Ishikawa (cell line): ENCODE results near the gene ENTREP3.

Experiments used
- CEBPB ChIP-seq: IDR thresholded peaks from 2 replicates; pipeline ENCODE4 v1.6.1; 2012
- CREB1 ChIP-seq: IDR thresholded peaks from 2 replicates; pipeline ENCODE4 v1.6.1; 2012; ENCODE audit warnings: low read depth
- EGR1 ChIP-seq: IDR thresholded peaks from 2 replicates; pipeline ENCODE4 v1.6.1; 2012
- EP300 ChIP-seq: IDR thresholded peaks from 2 replicates; pipeline ENCODE4 v1.6.1; 2012; ENCODE audit warnings: borderline replicate concordance
- FOXM1 ChIP-seq: IDR thresholded peaks from 2 replicates; pipeline ENCODE4 v1.6.1; 2012; ENCODE audit warnings: low read depth, borderline replicate concordance
- MAX ChIP-seq: IDR thresholded peaks from 2 replicates; pipeline ENCODE4 v1.6.1; 2012
- NFIC ChIP-seq: IDR thresholded peaks from 2 replicates; pipeline ENCODE4 v1.6.1; 2012
- RAD21 ChIP-seq: IDR thresholded peaks from 2 replicates; pipeline ENCODE4 v1.6.1; 2012; ENCODE audit warnings: low read depth
- REST ChIP-seq: IDR thresholded peaks from 2 replicates; pipeline ENCODE4 v1.6.1; 2012; ENCODE audit warnings: low read depth, mild to moderate bottlenecking
- TAF1 ChIP-seq: IDR thresholded peaks from 2 replicates; pipeline ENCODE4 v1.6.1; 2012; ENCODE audit warnings: low read depth, mild to moderate bottlenecking
- TCF12 ChIP-seq: IDR thresholded peaks from 2 replicates; pipeline ENCODE4 v1.6.1; 2012; ENCODE audit warnings: low read depth
- TEAD4 ChIP-seq: IDR thresholded peaks from 2 replicates; pipeline ENCODE4 v1.6.1; 2012
- USF1 ChIP-seq: IDR thresholded peaks from 2 replicates; pipeline ENCODE4 v1.6.1; 2012
- YY1 ChIP-seq: IDR thresholded peaks from 2 replicates; pipeline ENCODE4 v1.6.1; 2012; ENCODE audit warnings: low read depth
- ZBTB7A ChIP-seq: IDR thresholded peaks from 2 replicates; pipeline ENCODE4 v1.6.1; 2012; ENCODE audit warnings: low read depth

ENTREP3 gene

GRCh38 chr1:155255243-155256007 is at the start of gene ENTREP3:
ENTREP3 (minus strand) TSS chr1:155255483; CDS start chr1:155254877, 606 bp downstream.
- no peak for TF ChIP-seq EGR1
- no peak for TF ChIP-seq REST
- TF ChIP-seq TCF12 = peak; percentile 43; the same call in 1 of the 2 replicates
- no peak for TF ChIP-seq CEBPB
- TF ChIP-seq TAF1 = peak; percentile 82
- no peak for TF ChIP-seq RAD21
- no peak for TF ChIP-seq FOXM1
- peak; percentile 87 for TF ChIP-seq YY1
- TF ChIP-seq TEAD4 = peak; percentile 49
- peak; percentile 42 for TF ChIP-seq NFIC
- peak; percentile 9; the same call in 1 of the 2 replicates for TF ChIP-seq CREB1
- no peak for TF ChIP-seq USF1
- peak; percentile 80 for TF ChIP-seq MAX
- TF ChIP-seq EP300 = no peak
- TF ChIP-seq ZBTB7A = peak; percentile 75; the same call in 1 of the 2 replicates

- no peak for TF ChIP-seq ZBTB7A
These were observed 49.3 kb upstream of the ENTREP3 start for GRCh38 chr1:155304558-155305063.

- no peak for TF ChIP-seq MAX
- no peak for TF ChIP-seq NFIC
- TF ChIP-seq TCF12 = no peak
- no peak for TF ChIP-seq EP300
- TF ChIP-seq ZBTB7A = no peak
- no peak for TF ChIP-seq EGR1
- TF ChIP-seq CEBPB = no peak
- no peak for TF ChIP-seq TEAD4
- no peak for TF ChIP-seq USF1
- TF ChIP-seq REST = no peak
- TF ChIP-seq FOXM1 = no peak
- no peak for TF ChIP-seq TAF1
These were observed 46.1 kb upstream of the ENTREP3 start, which contains the start of gene PKLR for GRCh38 chr1:155301342-155301841. PKLR (minus strand) TSS chr1:155301438; CDS start chr1:155301395, 43 bp downstream.

GRCh38 chr1:155300553-155301329 is 45.5 kb upstream of the ENTREP3 start:
- TF ChIP-seq ZBTB7A = no peak
- no peak for TF ChIP-seq CREB1
- no peak for TF ChIP-seq TEAD4
- TF ChIP-seq REST = no peak
- TF ChIP-seq TCF12 = no peak
- TF ChIP-seq YY1 = no peak
